Astrocyte (in vitro differentiated cells and primary cell): Measurements from ENCODE around the gene TMEM269.

Experiments
- CTCF ChIP-seq: IDR thresholded peaks from 2 replicates; pipeline ENCODE4 v1.5.1; 2011; ENCODE audit warnings: low read depth, mild to moderate bottlenecking, inconsistent platforms, low read length, moderate library complexity; ENCODE audit not compliant: insufficient read depth
- EZH2 ChIP-seq: IDR thresholded peaks from 2 replicates; pipeline ENCODE4 v1.6.1; 2012; ENCODE audit warnings: mild to moderate bottlenecking, low read length, inconsistent platforms; ENCODE audit not compliant: insufficient read depth

- TF ChIP-seq CTCF (no peak), EZH2 (no peak)
Observed at GRCh38 chr1:42838482-42839190, 53.8 kb downstream of the TMEM269 start.
